ENCODE measurements around the gene OIP5.
"Not testable (repeated sequence)": the region's sequence is repeated elsewhere in the genome, so short reads cannot be mapped to it uniquely, and the experiment has no call there.

The OIP5 gene

GRCh38 chr15:41307679-41308078 is 24.7 kb downstream of the OIP5 start:
- no peak for DNase-seq (ENCODE audit: low read depth)
- no peak overlapping the region for H3K4me3 ChIP-seq (ENCODE audit: low read depth, low read length)

GRCh38 chr15:41304149-41304770 is 28.1 kb downstream of the OIP5 start:
- H3K4me3 ChIP-seq (ENCODE audit: low read depth, low read length): no peak overlapping the region
- DNase-seq (ENCODE audit: low read depth): no peak

GRCh38 chr15:41301587-41301986 is 30.8 kb downstream of the OIP5 start:
- DNase-seq (ENCODE audit: low read depth): no peak
- no peak overlapping the region for H3K4me3 ChIP-seq (ENCODE audit: low read depth, low read length)

GRCh38 chr15:41301139-41301538 is 31.3 kb downstream of the OIP5 start:
- not testable (repeated sequence) for DNase-seq (ENCODE audit: low read depth); H3K4me3 ChIP-seq (ENCODE audit: low read depth, low read length)

GRCh38 chr15:41292521-41292920 is 39.9 kb downstream of the OIP5 start:
- no peak for DNase-seq (ENCODE audit: low read depth)

GRCh38 chr15:41291065-41291631 is 41.2 kb downstream of the OIP5 start:
- no peak overlapping the region for H3K4me3 ChIP-seq (ENCODE audit: low read depth, low read length)
- no peak for DNase-seq (ENCODE audit: low read depth)

More at GRCh38 chr15:41292521-41292920, 39.9 kb downstream of the OIP5 start:
- H3K4me3 ChIP-seq (ENCODE audit: low read depth, low read length): no peak overlapping the region

- no peak for DNase-seq (ENCODE audit: low read depth)
- H3K4me3 ChIP-seq (ENCODE audit: low read depth, low read length): no peak overlapping the region
Measured at GRCh38 chr15:41289953-41290352, 42.4 kb downstream of the OIP5 start.

GRCh38 chr15:41288464-41288863 is 43.9 kb downstream of the OIP5 start:
- no peak for DNase-seq (ENCODE audit: low read depth)
- H3K4me3 ChIP-seq (ENCODE audit: low read depth, low read length): no peak overlapping the region

- DNase-seq (ENCODE audit: low read depth): no peak
- H3K4me3 ChIP-seq (ENCODE audit: low read depth, low read length): no peak overlapping the region
Measured at GRCh38 chr15:41286665-41287333, 45.6 kb downstream of the OIP5 start.

GRCh38 chr15:41285285-41285684 is 47.1 kb downstream of the OIP5 start:
- DNase-seq (ENCODE audit: low read depth): no peak
- H3K4me3 ChIP-seq (ENCODE audit: low read depth, low read length): peak overlapping the region; percentile 93

- DNase-seq (ENCODE audit: low read depth): no peak
- peak overlapping the region; percentile 93 for H3K4me3 ChIP-seq (ENCODE audit: low read depth, low read length)
Measured at GRCh38 chr15:41284427-41285177, 47.8 kb downstream of the OIP5 start.

GRCh38 chr15:41283653-41284426 is 48.6 kb downstream of the OIP5 start:
- DNase-seq (ENCODE audit: low read depth): peak; percentile 97

GRCh38 chr15:41282980-41283652 is 49.3 kb downstream of the OIP5 start:
- not testable (repeated sequence) for DNase-seq (ENCODE audit: low read depth)
- H3K4me3 ChIP-seq (ENCODE audit: low read depth, low read length): peak overlapping the region; percentile 93

More at GRCh38 chr15:41283653-41284426, 48.6 kb downstream of the OIP5 start:
- peak overlapping the region; percentile 93 for H3K4me3 ChIP-seq (ENCODE audit: low read depth, low read length)

- H3K4me3 ChIP-seq (ENCODE audit: low read depth, low read length); DNase-seq (ENCODE audit: low read depth): not testable (repeated sequence)
Measured at GRCh38 chr15:41282436-41282835, 50.0 kb downstream of the OIP5 start.

- H3K4me3 ChIP-seq (ENCODE audit: low read depth, low read length): no peak overlapping the region
- DNase-seq (ENCODE audit: low read depth): peak; percentile 75
Measured at GRCh38 chr15:41281236-41281635, 51.2 kb downstream of the OIP5 start.

GRCh38 chr15:41279535-41280283 is 52.7 kb downstream of the OIP5 start:
- no peak overlapping the region for H3K4me3 ChIP-seq (ENCODE audit: low read depth, low read length)
- no peak for DNase-seq (ENCODE audit: low read depth)

- H3K4me3 ChIP-seq (ENCODE audit: low read depth, low read length): no peak overlapping the region
- no peak for DNase-seq (ENCODE audit: low read depth)
Measured at GRCh38 chr15:41278319-41278718, 54.1 kb downstream of the OIP5 start.

GRCh38 chr15:41276831-41277230 is 55.6 kb downstream of the OIP5 start:
- no peak for DNase-seq (ENCODE audit: low read depth)
- H3K4me3 ChIP-seq (ENCODE audit: low read depth, low read length): no peak overlapping the region

Measured in skeletal muscle cell (primary cell).